OCI-LY1 (cell line): ENCODE data around the gene FRY.

Source experiments
- H2AFZ ChIP-seq: fragments of 200-600 bp; sonication (generic), shearing (Covaris generic); 2 replicates; pipeline ENCODE4 v1.6.0; 2014; ENCODE audit warnings: antibody characterized with exemption, mild to moderate bottlenecking, low read length
- H3F3A ChIP-seq: fragments of 200-600 bp; sonication (generic), shearing (Covaris generic); 2 replicates; pipeline ENCODE4 v1.6.0; 2014; ENCODE audit warnings: mild to moderate bottlenecking, antibody characterized with exemption, low read length, moderate library complexity; ENCODE audit not compliant: insufficient read depth
- H3K27ac ChIP-seq: fragments of 200-600 bp; sonication (generic); 2 replicates; pipeline ENCODE4 v1.5.1; 2014; ENCODE audit warnings: low read length, mixed run types, mild to moderate bottlenecking, low read depth; ENCODE audit not compliant: poor library complexity, severe bottlenecking
- H3K27me3 ChIP-seq: fragments of 200-600 bp; sonication (generic); 2 replicates; pipeline ENCODE4 v1.6.0; 2014; ENCODE audit warnings: antibody characterized with exemption, mild to moderate bottlenecking, low read length, moderate library complexity; ENCODE audit not compliant: insufficient read depth
- H3K36me3 ChIP-seq: fragments of 200-600 bp; sonication (generic); 2 replicates; pipeline ENCODE4 v1.6.1; 2014; ENCODE audit warnings: mild to moderate bottlenecking, antibody characterized with exemption, low read length, moderate library complexity, mixed read lengths; ENCODE audit not compliant: insufficient read depth
- H3K4me1 ChIP-seq: fragments of 200-600 bp; sonication (generic); 2 replicates; pipeline ENCODE4 v1.5.1; 2014; ENCODE audit warnings: mild to moderate bottlenecking, low read length, moderate library complexity; ENCODE audit not compliant: insufficient read depth, severe bottlenecking
- H3K4me2 ChIP-seq: fragments of 200-600 bp; sonication (generic), shearing (Covaris generic); 2 replicates; pipeline ENCODE4 v1.6.1; 2014; ENCODE audit warnings: low read length
- H3K4me3 ChIP-seq: fragments of 200-600 bp; sonication (generic); 2 replicates; pipeline ENCODE4 v1.5.1; 2014; ENCODE audit warnings: low read length, low read depth, mild to moderate bottlenecking, mixed read lengths; ENCODE audit not compliant: poor library complexity, severe bottlenecking
- H3K79me2 ChIP-seq: fragments of 200-600 bp; shearing (Covaris generic); 2 replicates; pipeline ENCODE4 v1.6.1; 2016; ENCODE audit warnings: mixed run types, low read length, mixed read lengths; ENCODE audit not compliant: insufficient read depth
- H3K9ac ChIP-seq: fragments of 200-600 bp; sonication (generic), shearing (Covaris generic); 2 replicates; pipeline ENCODE4 v1.6.1; 2014; ENCODE audit warnings: mild to moderate bottlenecking, low read length, mixed read lengths
- H3K9me2 ChIP-seq: fragments of 200-600 bp; sonication (generic), shearing (Covaris generic); 2 replicates; pipeline ENCODE4 v1.6.1; 2014; ENCODE audit warnings: low read depth, mild to moderate bottlenecking, low read length, mixed read lengths
- H3K9me3 ChIP-seq: fragments of 200-600 bp; shearing (Covaris generic); 2 replicates; pipeline ENCODE4 v1.6.1; 2014; ENCODE audit warnings: low read length, mixed read lengths
- H4K20me1 ChIP-seq: fragments of 200-600 bp; sonication (generic), shearing (Covaris generic); 2 replicates; pipeline ENCODE4 v1.6.0; 2016; ENCODE audit warnings: mild to moderate bottlenecking, low read length; ENCODE audit not compliant: insufficient read depth
- EZH2 ChIP-seq: fragments of 200-600 bp; sonication (generic), shearing (Covaris generic); IDR thresholded peaks from 2 replicates; pipeline ENCODE4 v1.8.0; 2017; ENCODE audit warnings: borderline replicate concordance, mixed run types, mild to moderate bottlenecking, antibody characterized with exemption, low read length, moderate library complexity, mixed read lengths
- TF ChIP-seq, protein P1 (sequence below): fragments of 200-600 bp; sonication (generic), shearing (Covaris generic); IDR thresholded peaks from 2 replicates; pipeline ENCODE4 v1.5.1; 2017; ENCODE audit warnings: mild to moderate bottlenecking, antibody characterized with exemption, low read length, moderate library complexity, mixed read lengths

The FRY gene

DNA sequence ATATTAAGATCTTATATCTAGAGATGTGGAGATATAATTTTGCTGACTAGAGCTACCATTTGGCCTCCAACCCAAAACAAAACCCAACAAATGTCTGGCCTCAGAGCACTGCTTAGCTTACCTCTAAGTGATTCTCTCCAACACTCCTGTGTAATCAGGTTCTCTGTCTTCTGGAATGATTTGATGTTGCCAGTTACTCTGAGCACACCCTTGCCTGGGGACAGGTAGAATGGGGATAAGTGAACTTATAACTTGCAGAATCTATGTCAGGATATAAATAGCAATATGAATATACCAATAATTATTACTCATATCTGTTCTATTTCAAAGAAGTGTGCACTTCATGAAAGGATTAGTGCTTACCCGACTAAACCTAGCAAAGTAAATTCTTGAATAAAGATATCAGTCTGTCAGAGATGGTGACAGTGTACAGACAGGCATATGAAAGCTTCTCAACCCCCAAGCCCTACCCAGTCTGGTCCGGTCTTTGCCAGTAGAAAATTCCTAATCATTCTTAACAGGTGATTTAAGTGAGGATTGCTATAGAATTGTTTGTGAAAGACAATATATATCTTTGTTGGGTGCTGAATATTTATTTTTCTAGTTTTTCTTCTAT lies 250.6 kb downstream of the FRY start:
- Histone ChIP-seq H3K4me1 (no peaks in the 10 kb centered on the region), H3K4me3 (no peak overlapping the region), H3F3A (no peaks in the 10 kb centered on the region), H3K9me3 (no peaks in the 10 kb centered on the region), H3K9ac (no peak overlapping the region), H3K27ac (no peak overlapping the region), H3K79me2 (no peaks in the 10 kb centered on the region), H3K27me3 (0 out of 2 replicates have a peak, but pooled peaks cover 3% of the 10 kb centered on the region), H3K36me3 (no peaks in the 10 kb centered on the region), H3K9me2 (no peaks in the 10 kb centered on the region), H4K20me1 (no peaks in the 10 kb centered on the region), H2AFZ (no peak overlapping the region), H3K4me2 (no peak overlapping the region)
- no peak for TF ChIP-seq EZH2
- TF ChIP-seq, protein P1, sequence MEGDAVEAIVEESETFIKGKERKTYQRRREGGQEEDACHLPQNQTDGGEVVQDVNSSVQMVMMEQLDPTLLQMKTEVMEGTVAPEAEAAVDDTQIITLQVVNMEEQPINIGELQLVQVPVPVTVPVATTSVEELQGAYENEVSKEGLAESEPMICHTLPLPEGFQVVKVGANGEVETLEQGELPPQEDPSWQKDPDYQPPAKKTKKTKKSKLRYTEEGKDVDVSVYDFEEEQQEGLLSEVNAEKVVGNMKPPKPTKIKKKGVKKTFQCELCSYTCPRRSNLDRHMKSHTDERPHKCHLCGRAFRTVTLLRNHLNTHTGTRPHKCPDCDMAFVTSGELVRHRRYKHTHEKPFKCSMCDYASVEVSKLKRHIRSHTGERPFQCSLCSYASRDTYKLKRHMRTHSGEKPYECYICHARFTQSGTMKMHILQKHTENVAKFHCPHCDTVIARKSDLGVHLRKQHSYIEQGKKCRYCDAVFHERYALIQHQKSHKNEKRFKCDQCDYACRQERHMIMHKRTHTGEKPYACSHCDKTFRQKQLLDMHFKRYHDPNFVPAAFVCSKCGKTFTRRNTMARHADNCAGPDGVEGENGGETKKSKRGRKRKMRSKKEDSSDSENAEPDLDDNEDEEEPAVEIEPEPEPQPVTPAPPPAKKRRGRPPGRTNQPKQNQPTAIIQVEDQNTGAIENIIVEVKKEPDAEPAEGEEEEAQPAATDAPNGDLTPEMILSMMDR = no peak

- no peaks in the 10 kb centered on the region for H3F3A ChIP-seq
- H3K36me3 ChIP-seq = no peaks in the 10 kb centered on the region
- no peaks in the 10 kb centered on the region for H3K4me1 ChIP-seq
- no peaks in the 10 kb centered on the region for H4K20me1 ChIP-seq
- H3K79me2 ChIP-seq = no peaks in the 10 kb centered on the region
- H3K9ac ChIP-seq = no peak overlapping the region
- H3K9me3 ChIP-seq = no peaks in the 10 kb centered on the region
- H3K4me2 ChIP-seq = no peak overlapping the region
- no peak overlapping the region for H3K4me3 ChIP-seq
- no peak overlapping the region for H3K27ac ChIP-seq
- H3K27me3 ChIP-seq = 0 out of 2 replicates have a peak, but pooled peaks cover 1% of the 10 kb centered on the region
- TF ChIP-seq EZH2 = no peak
- TF ChIP-seq, protein P1 = no peak
- H2AFZ ChIP-seq = no peak overlapping the region
- no peaks in the 10 kb centered on the region for H3K9me2 ChIP-seq
Measured at GRCh38 chr13:32284927-32285632, 253.5 kb downstream of the FRY start.

GRCh38 chr13:32285633-32285965 lies 254.0 kb downstream of the FRY start:
- H3K9me2 ChIP-seq = no peaks in the 10 kb centered on the region
- no peaks in the 10 kb centered on the region for H3K9me3 ChIP-seq
- H4K20me1 ChIP-seq = no peaks in the 10 kb centered on the region
- TF ChIP-seq, protein P1 = no peak
- TF ChIP-seq EZH2 = no peak
- H3K4me2 ChIP-seq = no peak overlapping the region
- H3K4me1 ChIP-seq = no peaks in the 10 kb centered on the region
- no peaks in the 10 kb centered on the region for H3K36me3 ChIP-seq
- no peak overlapping the region for H3K4me3 ChIP-seq
- H3K79me2 ChIP-seq = no peaks in the 10 kb centered on the region
- no peaks in the 10 kb centered on the region for H3K27me3 ChIP-seq
- H2AFZ ChIP-seq = no peak overlapping the region
- no peak overlapping the region for H3K9ac ChIP-seq
- H3F3A ChIP-seq = no peaks in the 10 kb centered on the region
- no peak overlapping the region for H3K27ac ChIP-seq
